HepG2 (cell line): Measurements from ENCODE around the gene NKPD1. TPM values are rescaled to one million over a fixed set of nuclear protein-coding genes. Genes with fewer than 3 reads are reported as not detected.

Source experiments
- CC2D1A ChIP-seq: sonication (generic); formaldehyde crosslinking; IDR thresholded peaks from 2 replicates; pipeline ENCODE4 v1.8.1; 2023; ENCODE audit warnings: mild to moderate bottlenecking, missing genetic modification reagents
- ELF1 ChIP-seq: sonication (generic); formaldehyde crosslinking; IDR thresholded peaks from 2 replicates; pipeline ENCODE4 v1.4.0; 2020; ENCODE audit warnings: missing genetic modification reagents
- GATA4 ChIP-seq: sonication (generic); IDR thresholded peaks from 2 replicates; pipeline ENCODE4 v1.6.1; 2016; ENCODE audit warnings: antibody characterized with exemption, low read depth, borderline replicate concordance
- GMEB1 ChIP-seq: sonication (generic); formaldehyde crosslinking; IDR thresholded peaks from 2 replicates; pipeline ENCODE4 v1.5.1; 2020; ENCODE audit warnings: missing genetic modification reagents, mild to moderate bottlenecking, borderline replicate concordance
- JUND ChIP-seq: sonication (generic); formaldehyde crosslinking; IDR thresholded peaks from 2 replicates; pipeline ENCODE4 v1.8.0; 2022; ENCODE audit warnings: mild to moderate bottlenecking, missing genetic modification reagents
- MXI1 ChIP-seq: IDR thresholded peaks from 3 replicates; pipeline ENCODE4 v1.6.1; 2012; ENCODE audit warnings: low read depth, low read length, inconsistent platforms, borderline replicate concordance
- NFE2 ChIP-seq: sonication (generic); formaldehyde crosslinking; IDR thresholded peaks from 2 replicates; pipeline ENCODE4 v1.4.0; 2020; ENCODE audit warnings: missing genetic modification reagents
- PPARG ChIP-seq: conservative IDR thresholded peaks from 2 replicates; pipeline ENCODE4 v1.6.1; 2016; ENCODE audit warnings: missing biosample characterization, missing genetic modification reagents
- THYN1 ChIP-seq: sonication (generic); formaldehyde crosslinking; IDR thresholded peaks from 2 replicates; pipeline ENCODE4 v1.8.1; 2023; ENCODE audit warnings: low read depth, mild to moderate bottlenecking, moderate library complexity, missing genetic modification reagents, borderline replicate concordance
- TOPORS ChIP-seq: sonication (generic); formaldehyde crosslinking; IDR thresholded peaks from 2 replicates; pipeline ENCODE4 v1.8.0; 2023; ENCODE audit warnings: mild to moderate bottlenecking, missing genetic modification reagents
- ZNF101 ChIP-seq: sonication (generic); formaldehyde crosslinking; IDR thresholded peaks from 2 replicates; pipeline ENCODE4 v1.4.0; 2020; ENCODE audit warnings: mild to moderate bottlenecking, low read depth, missing genetic modification reagents, borderline replicate concordance
- ZNF331 ChIP-seq: sonication (generic); formaldehyde crosslinking; IDR thresholded peaks from 2 replicates; pipeline ENCODE4 v1.4.0; 2020; ENCODE audit warnings: missing genetic modification reagents
- ZSCAN20 ChIP-seq: sonication (generic); formaldehyde crosslinking; IDR thresholded peaks from 2 replicates; pipeline ENCODE4 v1.4.0; 2020; ENCODE audit warnings: missing genetic modification reagents, mild to moderate bottlenecking, borderline replicate concordance
- polyA plus RNA-seq, 8 experiments: library from polyadenylated mRNA; depleted of rRNA in 3 of 8; stranded (reverse) in 7 of 8; unstranded in 1 of 8; fragments of >200 nt; fragmentation: Illumina TruSeq in 4 of 8; extraction: Trizol in 4 of 8; gene quantifications; 2 replicates each; pipeline versions ENCODE4 v1.2.1 to v1.2.3, GENCODE V29; 2011 to 2016; ENCODE audit warnings: low read depth in 4 of 8, missing spikeins in 1 of 8, mixed read lengths in 1 of 8; ENCODE audit not compliant: insufficient read depth in 1 of 8
- total RNA-seq, 5 experiments: library from RNA; depleted of rRNA; stranded (reverse); fragments of >200 nt; fragmentation: Illumina TruSeq; extraction: Trizol; gene quantifications; 2 replicates each; pipeline ENCODE4 v1.2.3, GENCODE V29; 2016; ENCODE audit warnings: low read depth in 1 of 5
- TF ChIP-seq, protein P1 (sequence below): IDR thresholded peaks from 2 replicates; pipeline ENCODE4 v1.4.0; 2020; ENCODE audit warnings: mild to moderate bottlenecking, missing genetic modification reagents
- TF ChIP-seq, protein P2 (sequence below): IDR thresholded peaks from 2 replicates; pipeline ENCODE4 v1.6.1; 2016; ENCODE audit warnings: missing compliant biosample characterization, missing genetic modification reagents, borderline replicate concordance
- TF ChIP-seq, protein P3 (sequence below): sonication (generic); formaldehyde crosslinking; IDR thresholded peaks from 2 replicates; pipeline ENCODE4 v1.5.1; 2020; ENCODE audit warnings: mild to moderate bottlenecking, moderate library complexity, missing genetic modification reagents

Gene NKPD1
- total and polyA plus RNA-seq, 2 of the 13 experiments (the other 11 are each of a cell fraction or from before 2014, with no cell fraction given): 0.03 TPM; not detected in 1

- no peak for TF ChIP-seq NFE2 (CRISPR knock-in tag)
- TF ChIP-seq GMEB1: no peak
- TF ChIP-seq, protein P1, sequence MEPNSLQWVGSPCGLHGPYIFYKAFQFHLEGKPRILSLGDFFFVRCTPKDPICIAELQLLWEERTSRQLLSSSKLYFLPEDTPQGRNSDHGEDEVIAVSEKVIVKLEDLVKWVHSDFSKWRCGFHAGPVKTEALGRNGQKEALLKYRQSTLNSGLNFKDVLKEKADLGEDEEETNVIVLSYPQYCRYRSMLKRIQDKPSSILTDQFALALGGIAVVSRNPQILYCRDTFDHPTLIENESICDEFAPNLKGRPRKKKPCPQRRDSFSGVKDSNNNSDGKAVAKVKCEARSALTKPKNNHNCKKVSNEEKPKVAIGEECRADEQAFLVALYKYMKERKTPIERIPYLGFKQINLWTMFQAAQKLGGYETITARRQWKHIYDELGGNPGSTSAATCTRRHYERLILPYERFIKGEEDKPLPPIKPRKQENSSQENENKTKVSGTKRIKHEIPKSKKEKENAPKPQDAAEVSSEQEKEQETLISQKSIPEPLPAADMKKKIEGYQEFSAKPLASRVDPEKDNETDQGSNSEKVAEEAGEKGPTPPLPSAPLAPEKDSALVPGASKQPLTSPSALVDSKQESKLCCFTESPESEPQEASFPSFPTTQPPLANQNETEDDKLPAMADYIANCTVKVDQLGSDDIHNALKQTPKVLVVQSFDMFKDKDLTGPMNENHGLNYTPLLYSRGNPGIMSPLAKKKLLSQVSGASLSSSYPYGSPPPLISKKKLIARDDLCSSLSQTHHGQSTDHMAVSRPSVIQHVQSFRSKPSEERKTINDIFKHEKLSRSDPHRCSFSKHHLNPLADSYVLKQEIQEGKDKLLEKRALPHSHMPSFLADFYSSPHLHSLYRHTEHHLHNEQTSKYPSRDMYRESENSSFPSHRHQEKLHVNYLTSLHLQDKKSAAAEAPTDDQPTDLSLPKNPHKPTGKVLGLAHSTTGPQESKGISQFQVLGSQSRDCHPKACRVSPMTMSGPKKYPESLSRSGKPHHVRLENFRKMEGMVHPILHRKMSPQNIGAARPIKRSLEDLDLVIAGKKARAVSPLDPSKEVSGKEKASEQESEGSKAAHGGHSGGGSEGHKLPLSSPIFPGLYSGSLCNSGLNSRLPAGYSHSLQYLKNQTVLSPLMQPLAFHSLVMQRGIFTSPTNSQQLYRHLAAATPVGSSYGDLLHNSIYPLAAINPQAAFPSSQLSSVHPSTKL (CRISPR knock-in tag): no peak; the same call in 1 of the 2 replicates
- TF ChIP-seq PPARG (CRISPR knock-in tag): 0 out of 2 replicates have a peak, but pooled peaks have one; percentile 18
- TF ChIP-seq ZSCAN20: no peak
- TF ChIP-seq MXI1: no peak
- no peak for TF ChIP-seq ELF1 (CRISPR knock-in tag)
- no peak for TF ChIP-seq TOPORS (CRISPR knock-in tag)
- TF ChIP-seq, protein P2, sequence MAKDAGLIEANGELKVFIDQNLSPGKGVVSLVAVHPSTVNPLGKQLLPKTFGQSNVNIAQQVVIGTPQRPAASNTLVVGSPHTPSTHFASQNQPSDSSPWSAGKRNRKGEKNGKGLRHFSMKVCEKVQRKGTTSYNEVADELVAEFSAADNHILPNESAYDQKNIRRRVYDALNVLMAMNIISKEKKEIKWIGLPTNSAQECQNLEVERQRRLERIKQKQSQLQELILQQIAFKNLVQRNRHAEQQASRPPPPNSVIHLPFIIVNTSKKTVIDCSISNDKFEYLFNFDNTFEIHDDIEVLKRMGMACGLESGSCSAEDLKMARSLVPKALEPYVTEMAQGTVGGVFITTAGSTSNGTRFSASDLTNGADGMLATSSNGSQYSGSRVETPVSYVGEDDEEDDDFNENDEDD (CRISPR knock-in tag): no peak
- 0 out of 2 replicates have a peak, but pooled peaks have one; percentile 38 for TF ChIP-seq THYN1
- TF ChIP-seq JUND (CRISPR knock-in tag): no peak
- TF ChIP-seq ZNF331 (CRISPR knock-in tag): no peak
- TF ChIP-seq GATA4: no peak; the same call in 1 of the 2 replicates
- TF ChIP-seq, protein P3, sequence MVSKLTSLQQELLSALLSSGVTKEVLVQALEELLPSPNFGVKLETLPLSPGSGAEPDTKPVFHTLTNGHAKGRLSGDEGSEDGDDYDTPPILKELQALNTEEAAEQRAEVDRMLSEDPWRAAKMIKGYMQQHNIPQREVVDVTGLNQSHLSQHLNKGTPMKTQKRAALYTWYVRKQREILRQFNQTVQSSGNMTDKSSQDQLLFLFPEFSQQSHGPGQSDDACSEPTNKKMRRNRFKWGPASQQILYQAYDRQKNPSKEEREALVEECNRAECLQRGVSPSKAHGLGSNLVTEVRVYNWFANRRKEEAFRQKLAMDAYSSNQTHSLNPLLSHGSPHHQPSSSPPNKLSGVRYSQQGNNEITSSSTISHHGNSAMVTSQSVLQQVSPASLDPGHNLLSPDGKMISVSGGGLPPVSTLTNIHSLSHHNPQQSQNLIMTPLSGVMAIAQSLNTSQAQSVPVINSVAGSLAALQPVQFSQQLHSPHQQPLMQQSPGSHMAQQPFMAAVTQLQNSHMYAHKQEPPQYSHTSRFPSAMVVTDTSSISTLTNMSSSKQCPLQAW (CRISPR knock-in tag): 0 out of 2 replicates have a peak, but pooled peaks have one; percentile 6
- peak; percentile 41; the same call in 1 of the 2 replicates for TF ChIP-seq ZNF101 (CRISPR knock-in tag)
- no peak for TF ChIP-seq CC2D1A (CRISPR knock-in tag)
Measured at GRCh38 chr19:45177817-45178261, 17.1 kb upstream of the NKPD1 start, which contains the start of gene TRAPPC6A (continued).
